RKO (cell line): ENCODE results near the gene SMARCD2.

ENCODE experiments used
- DNase-seq: peaks from one replicate; pipeline ENCODE4 v3.0.0-alpha.2; 2016; ENCODE audit warnings: low spot score

The SMARCD2 gene

DNA sequence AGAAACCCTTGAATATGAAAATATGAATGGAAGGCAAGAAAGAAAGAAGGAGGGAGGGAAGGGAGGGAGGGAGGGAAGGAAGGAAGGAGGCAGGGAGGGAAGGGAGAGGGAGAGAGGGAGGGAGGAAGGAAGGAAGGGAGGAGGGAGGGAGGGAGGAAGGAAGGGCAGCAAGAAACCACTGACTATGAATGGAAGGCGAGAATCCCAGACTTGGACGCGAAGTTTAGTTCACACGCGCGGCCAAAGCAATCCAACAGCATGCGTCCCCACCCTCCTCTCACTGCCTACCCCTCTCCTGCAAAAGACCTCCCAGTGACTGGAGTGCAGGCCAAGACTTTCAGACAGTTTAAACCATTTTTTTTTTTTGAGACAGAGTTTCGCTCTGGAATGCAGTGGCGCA is 7.9 kb upstream of the SMARCD2 start:
- no peak for DNase-seq

DNA sequence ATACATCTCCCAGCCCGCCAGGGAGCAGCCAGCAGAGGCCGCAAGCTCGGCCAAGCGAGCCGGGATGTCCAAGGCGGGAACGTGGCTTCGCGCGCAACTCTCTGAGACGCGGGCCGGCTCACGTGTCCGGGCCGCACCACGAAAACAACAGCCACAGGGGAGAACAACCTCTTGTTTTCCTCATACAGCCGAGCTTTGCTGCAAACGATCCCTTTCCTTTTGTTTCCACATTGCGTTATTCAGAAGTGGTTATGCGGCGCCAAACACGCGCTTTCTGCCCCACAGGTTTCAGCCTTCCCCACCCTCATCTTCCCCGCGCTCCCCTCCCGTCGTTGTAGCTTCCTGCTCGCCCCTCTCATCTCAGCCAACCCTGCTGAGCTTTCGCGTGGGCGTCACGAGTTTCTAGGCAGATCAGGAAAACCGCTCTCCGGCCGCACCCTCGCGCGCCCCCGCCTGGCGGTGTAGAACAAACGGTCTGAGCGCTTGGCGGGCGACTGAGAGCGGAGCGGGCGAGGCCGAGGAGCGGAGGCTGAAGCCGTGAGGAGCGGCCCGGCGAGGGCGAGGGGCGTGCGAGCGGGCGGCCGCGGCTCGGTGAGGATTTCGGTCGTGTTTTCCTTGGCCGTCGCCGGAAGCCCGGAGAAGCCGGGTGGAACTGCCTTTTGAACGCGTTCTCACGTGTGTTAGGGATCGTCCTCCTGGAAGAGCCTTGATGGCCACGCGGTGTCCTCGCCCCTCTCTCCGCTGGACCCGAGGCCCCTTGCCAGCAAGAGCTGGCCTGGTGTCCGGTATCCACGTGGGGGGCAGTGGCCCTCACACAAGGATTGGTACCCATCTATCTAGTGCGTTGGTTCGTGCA is 6.6 kb upstream of the SMARCD2 start:
- DNase-seq: no peak

DNA sequence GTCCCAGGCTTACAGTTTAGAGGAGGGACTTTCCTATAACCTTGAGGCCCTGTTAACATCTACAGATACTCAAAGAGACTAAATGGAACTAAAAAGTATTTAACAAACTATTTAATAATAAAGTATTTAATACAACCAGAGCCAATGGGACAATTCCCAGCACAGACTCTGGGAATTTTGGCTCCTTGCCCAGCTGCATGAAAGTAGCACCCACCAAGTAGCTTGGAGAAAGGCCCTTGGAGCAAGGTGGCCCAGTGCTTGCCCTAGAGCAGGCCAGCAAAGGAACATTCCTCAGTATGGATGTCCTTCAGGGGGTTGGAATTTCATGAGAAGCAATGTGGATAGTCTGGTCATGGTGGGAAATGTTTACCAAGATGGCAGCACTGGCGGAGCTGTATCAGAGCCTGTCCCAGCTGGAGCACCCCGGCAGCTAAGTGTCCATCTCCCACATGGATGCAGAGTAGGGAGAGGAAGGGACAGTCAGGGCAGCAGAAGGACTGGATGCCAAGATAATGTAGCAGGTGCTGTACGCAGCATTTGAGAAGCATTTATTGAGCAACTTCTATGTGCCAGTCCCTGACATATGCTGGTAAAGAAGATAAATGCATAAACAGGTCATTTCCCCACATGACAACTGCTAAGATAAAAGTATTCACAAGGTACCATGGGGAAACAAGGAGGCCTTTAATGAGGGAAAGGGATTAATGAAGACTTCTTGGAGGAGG is 5.2 kb upstream of the SMARCD2 start:
- no peak for DNase-seq

DNA sequence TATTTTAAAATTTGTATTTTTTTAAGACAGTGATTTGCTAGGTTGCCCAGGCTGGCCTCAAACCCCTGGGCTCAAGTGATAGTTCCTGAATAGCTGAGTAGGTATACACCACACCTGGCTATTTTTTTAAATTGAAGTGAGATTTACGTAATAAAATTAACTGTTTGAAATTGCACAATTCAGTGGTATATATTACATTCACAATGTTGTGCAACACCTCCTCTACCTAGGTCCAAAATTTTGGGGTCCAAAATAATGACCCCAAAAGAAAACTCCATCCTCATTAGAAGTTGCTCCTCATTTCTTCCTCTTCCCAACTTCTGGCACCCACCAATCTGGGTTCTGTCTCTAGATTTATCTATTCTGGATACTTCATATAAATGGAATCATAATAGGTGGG is 3.0 kb upstream of the SMARCD2 start:
- DNase-seq: no peak

DNA sequence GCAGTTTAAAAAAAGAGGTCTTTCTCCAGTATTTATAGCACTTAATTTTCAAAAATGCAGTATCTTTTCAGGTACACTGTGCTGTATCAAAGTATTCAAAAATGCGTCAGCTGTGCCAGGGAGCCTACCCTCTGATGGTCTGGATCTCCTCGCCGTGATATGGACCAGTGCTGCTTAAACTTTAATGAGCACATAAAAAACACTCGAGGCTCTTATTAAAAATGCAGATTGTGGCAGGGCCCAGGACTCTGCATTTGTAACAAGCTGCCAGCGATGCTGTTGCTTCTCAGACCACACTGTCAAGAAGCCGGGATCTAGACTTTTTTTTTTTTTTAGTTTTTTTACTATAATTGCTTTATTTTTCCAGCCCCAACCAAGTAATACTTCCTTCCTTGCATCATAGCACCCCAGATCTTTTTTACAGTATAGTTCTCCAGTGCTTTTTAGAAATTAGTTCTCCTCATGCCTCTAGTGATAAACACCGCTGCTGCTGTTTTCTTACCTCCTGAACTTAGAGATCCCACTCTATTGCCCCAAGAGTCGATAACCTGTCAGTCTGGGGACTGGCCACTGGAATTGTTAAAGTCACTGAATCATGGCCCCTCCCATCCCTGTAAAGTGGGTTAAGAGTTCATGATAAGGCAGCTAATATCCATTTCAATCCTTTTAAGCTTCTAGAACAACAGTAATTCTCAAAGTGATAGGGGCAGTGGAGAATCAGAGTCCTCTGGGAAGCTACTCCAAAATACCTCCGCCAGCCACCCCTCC is 1.6 kb upstream of the SMARCD2 start:
- no peak for DNase-seq

GRCh38 chr17:63843387-63843888 is 953 bp upstream of the SMARCD2 start:
- DNase-seq: peak; percentile 70

- peak; percentile 30 for DNase-seq
These were observed 329 bp downstream of the SMARCD2 start for GRCh38 chr17:63842173-63842539.

DNA sequence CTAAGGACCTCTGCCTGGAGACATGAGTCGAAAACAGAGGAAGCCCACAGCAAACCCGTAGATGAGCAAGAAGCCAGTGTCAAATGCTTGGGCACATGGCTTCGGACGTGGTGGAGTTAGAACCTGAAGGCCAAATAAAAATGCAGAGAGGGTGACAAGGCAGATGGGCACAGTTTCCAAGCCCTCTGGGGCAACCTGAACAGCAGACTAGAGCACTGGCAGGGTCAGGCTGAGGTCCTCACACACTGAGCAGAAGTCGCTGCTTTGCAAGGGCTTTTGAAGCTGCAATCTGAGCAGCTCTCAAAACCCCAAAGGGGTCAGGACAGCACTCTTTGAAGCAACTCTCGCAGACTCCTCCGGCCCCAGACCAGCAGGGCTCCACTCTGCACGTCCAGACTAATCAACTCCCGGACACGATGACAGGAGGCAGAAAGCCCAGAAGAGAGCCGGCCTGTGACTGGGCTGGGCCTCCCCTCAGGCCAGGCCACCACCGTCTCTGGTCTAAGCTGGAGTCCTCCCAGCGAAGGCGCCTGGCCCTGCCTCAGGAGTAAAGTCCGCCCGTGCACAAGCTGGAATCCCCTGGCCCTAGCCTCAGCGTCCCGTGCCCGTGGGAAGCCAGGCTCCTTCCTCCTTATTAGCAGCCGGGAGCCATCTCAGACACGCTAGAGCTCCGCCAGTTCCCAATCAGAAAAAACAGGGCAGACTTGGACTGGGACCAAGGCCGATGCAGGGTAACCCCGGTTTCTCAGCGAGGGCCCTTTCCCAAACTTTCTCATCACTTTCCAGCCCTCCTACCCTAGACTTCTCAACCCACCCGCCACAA is 924 bp downstream of the SMARCD2 start:
- DNase-seq: peak; percentile 58

DNA sequence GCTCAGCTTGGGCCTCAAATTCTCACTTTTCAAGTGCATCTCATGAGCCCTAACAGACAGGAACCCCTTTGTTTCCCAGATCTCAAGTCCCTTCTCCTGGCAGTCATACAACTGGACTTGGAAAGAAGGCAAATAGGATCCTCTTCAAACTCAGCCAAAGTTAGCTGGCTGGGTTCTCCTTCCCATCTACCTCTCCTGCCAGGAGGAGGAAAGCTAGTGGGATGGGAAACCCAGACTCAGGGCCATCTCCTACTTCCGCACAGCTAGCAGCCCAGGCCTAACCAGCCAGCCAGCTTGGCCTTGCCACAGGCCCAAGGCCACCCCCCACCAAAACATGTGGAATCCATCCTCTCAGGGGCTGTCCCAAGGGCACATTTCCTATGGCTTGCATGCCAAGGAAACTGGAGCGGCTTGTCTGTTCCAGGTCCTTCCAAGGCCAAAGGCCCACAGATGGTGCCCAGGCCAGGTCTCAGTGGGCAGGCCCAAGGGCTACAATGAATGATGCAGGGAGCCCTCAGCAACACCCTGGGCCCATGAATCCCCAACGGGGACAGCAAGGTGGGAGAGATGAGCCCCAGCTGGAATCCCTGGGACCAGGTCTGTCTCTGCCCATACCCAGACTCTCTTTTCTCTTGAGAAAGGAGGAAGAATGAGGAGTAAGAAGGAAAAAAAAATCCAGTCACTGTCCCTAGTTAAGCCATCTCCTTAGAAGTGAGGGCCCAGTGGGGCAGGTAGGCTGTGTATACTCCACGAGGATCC is 1.7 kb downstream of the SMARCD2 start:
- no peak for DNase-seq

GRCh38 chr17:63838631-63839171 is 3.8 kb downstream of the SMARCD2 start:
- DNase-seq: no peak

GRCh38 chr17:63837962-63838600 is 4.4 kb downstream of the SMARCD2 start:
- no peak for DNase-seq

- DNase-seq: no peak
These were observed 5.0 kb downstream of the SMARCD2 start for GRCh38 chr17:63837480-63837879.

DNA sequence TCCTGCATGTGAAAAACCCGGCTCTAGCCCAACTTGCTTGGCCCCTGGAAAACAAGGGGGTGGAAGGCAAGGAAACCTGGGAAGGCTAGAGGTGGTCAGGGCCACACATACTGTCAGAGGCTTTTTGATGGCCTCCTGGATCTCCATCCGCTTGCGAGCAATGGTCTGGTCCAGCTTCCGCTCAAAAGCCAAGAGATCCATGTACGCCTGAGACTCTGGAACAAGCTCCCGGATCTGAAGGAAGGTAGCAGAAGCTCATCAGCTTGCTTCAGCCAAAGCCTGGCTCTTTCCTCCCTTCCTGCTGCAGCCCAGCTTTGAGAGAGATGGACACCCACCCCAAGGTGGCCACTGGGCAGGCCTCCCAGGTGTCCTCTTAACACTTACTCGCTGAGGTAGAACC is 5.7 kb downstream of the SMARCD2 start:
- no peak for DNase-seq

GRCh38 chr17:63835167-63835720 is 7.2 kb downstream of the SMARCD2 start:
- DNase-seq: no peak

GRCh38 chr17:63834431-63835166 is 7.9 kb downstream of the SMARCD2 start:
- DNase-seq: peak; percentile 93

DNA sequence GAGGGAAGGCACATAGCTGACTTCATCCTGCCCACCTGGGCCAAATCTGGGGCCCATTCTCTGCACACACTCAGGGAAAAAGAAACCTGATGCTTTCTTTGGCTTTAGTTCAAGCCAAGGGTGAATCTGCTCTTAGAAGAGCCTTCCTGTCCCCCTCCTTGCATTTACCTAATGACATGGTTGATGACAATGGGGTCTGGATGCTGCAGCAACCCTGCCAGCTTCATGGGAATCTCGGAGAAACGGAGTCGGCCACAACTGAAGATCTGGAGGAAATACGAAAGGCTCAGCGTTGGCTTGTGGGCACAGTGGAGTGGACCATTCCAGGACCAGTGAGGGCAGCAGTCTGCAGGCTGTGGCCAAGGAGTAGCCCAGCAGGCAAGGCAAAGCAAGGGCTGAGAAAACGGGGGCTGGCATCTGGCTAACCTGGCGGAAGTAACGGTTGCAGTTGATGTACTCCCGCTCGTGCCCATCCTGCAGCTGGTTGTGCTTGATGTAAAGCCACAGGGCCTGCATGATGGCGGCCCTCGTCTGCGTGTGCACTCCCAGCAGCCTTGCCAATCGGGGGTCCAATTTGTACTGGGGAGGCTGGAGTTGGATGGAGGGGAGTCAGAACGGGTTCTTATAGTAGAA is 8.6 kb downstream of the SMARCD2 start:
- DNase-seq: no peak

DNA sequence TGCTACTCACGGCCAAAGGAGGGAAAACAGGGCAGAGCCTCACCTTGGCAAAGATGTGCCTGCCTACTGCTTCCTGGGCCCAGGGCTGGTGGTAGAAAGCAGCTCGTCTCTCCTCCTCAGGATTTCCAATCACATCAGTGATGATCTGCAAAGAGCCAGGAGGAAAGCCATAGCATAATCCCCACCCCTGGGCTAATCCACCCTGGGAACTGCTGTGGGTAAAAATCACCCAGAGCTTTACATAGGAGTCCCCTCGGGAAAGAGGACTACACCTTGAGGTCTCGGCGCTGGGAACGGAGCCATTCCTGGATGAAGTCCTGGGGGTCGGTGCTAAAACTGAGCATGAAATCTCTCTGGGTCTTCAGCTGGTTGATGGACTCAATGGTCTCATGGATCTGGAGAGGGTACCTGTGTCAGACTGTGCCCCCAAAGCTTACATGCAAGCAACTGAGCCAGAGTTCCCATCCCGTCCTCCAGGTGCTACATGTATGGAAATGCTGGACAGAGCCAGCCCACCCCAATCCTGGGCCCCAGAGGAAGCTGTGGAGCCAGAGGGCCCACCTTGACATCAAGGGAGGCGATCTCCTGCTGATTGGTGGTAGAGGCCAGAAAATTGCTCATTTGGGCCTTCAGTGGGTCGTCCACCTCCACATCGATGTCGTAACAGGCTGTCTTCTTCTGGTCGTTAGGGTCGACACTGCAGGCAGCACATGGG is 9.3 kb downstream of the SMARCD2 start:
- no peak for DNase-seq

DNA sequence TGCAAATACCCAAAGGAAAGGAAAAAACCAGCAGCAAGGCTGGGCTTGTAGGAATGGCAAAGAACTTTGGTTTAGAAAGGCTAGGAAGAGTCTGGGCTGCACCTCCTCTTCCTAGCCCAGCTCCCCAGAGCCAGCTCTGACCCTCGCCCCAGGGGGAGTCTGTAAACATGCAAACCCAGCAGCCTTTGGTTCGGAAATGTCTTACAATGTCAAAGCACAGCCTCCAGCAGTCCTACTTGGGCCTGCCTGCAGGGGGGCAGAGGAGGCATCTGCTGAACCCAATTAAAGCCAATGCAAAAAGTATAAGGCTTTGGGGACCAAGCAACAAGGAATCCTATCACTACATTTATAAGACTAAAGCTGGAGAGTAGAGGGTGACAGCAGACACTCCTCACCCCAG is 10.0 kb downstream of the SMARCD2 start:
- peak; percentile 32 for DNase-seq
